H1 (cell line): ENCODE results near the gene PYGB. TPM values are rescaled to one million over a fixed set of nuclear protein-coding genes. Genes with fewer than 3 reads are reported as not detected.

ENCODE experiments used
- BACH1 ChIP-seq: IDR thresholded peaks from 2 replicates; pipeline ENCODE4 v1.6.1; 2012; ENCODE audit warnings: low read length, improper control_type of control experiment
- BCL11A ChIP-seq, 2 experiments: IDR thresholded peaks; one replicate each; pipeline ENCODE4 v1.6.1; 2011; ENCODE audit warnings: low read depth in 2 of 2, low read length in 2 of 2, mild to moderate bottlenecking in 2 of 2
- CHD7 ChIP-seq: fragments of 300-600 bp; sonication (generic); IDR thresholded peaks from 2 replicates; pipeline ENCODE4 v1.7.1; 2012; ENCODE audit warnings: low read length, moderate library complexity, mild to moderate bottlenecking, inconsistent platforms; ENCODE audit not compliant: insufficient replicate concordance
- CREB1 ChIP-seq: IDR thresholded peaks from 2 replicates; pipeline ENCODE4 v1.6.1; 2012; ENCODE audit warnings: inconsistent platforms
- JUN ChIP-seq: IDR thresholded peaks from 2 replicates; pipeline ENCODE4 v1.6.1; 2011; ENCODE audit warnings: low read depth, mild to moderate bottlenecking, improper control_type of control experiment, low read length
- KDM4A ChIP-seq: IDR thresholded peaks from one replicate; pipeline ENCODE4 v1.7.1; 2012; ENCODE audit warnings: low read depth, mild to moderate bottlenecking, moderate library complexity, low read length, inconsistent platforms; ENCODE audit not compliant: severe bottlenecking
- NRF1 ChIP-seq: IDR thresholded peaks from 2 replicates; pipeline ENCODE4 v1.6.1; 2011; ENCODE audit warnings: mild to moderate bottlenecking, low read depth, low read length, improper control_type of control experiment
- RAD21 ChIP-seq, 2 experiments: IDR thresholded peaks in 1 of 2; conservative IDR thresholded peaks in 1 of 2; 2 replicates each; pipeline ENCODE4 v1.6.1; 2011; ENCODE audit warnings: low read depth in 2 of 2, low read length in 2 of 2, improper control_type of control experiment in 1 of 2, inconsistent platforms in 1 of 2, mild to moderate bottlenecking in 1 of 2, moderate library complexity in 1 of 2
- RBBP5 ChIP-seq: IDR thresholded peaks from 2 replicates; pipeline ENCODE4 v1.7.1; 2012; ENCODE audit warnings: low read depth, mild to moderate bottlenecking, inconsistent platforms, low read length, moderate library complexity, borderline replicate concordance
- SIX5 ChIP-seq: IDR thresholded peaks from 2 replicates; pipeline ENCODE4 v1.6.1; 2011; ENCODE audit warnings: mild to moderate bottlenecking, low read depth, low read length
- SP1 ChIP-seq: IDR thresholded peaks from 2 replicates; pipeline ENCODE4 v1.6.1; 2011; ENCODE audit warnings: low read depth, low read length
- YY1 ChIP-seq: IDR thresholded peaks from 2 replicates; pipeline ENCODE4 v1.6.1; 2011; ENCODE audit warnings: low read depth, mild to moderate bottlenecking, low read length
- polyA plus RNA-seq, 7 experiments: library from polyadenylated mRNA; depleted of rRNA in 3 of 7; stranded (reverse) in 5 of 7; unstranded in 2 of 7; fragments of >200 nt in 5 of 7; fragments of 200-250 nt in 2 of 7; gene quantifications; 1 replicate in 5 of 7; 2 replicates in 1 of 7; 4 replicates in 1 of 7; pipeline versions ENCODE4 v1.2.1 to v1.2.3, GENCODE V29; 2011 to 2013; ENCODE audit warnings: missing spikeins in 2 of 7, mixed read lengths in 2 of 7
- total RNA-seq: library from RNA; stranded (reverse); fragmentation: NEBNext Ultra II Directional; extraction: Animal tissue kit (Norgen Biotek cat#: 25700); gene quantifications from 2 replicates; pipeline ENCODE4 v1.2.1, GENCODE V29; 2021

Gene PYGB
- total and polyA plus RNA-seq, 2 of the 8 experiments (the other 6 are each of a cell fraction or from before 2014, with no cell fraction given), result 26.6 to 56.0 TPM

- TF ChIP-seq CHD7 (no peak), NRF1 (no peak), SIX5 (no peak), BCL11A (IDR thresholded peaks at IDR 0.05; ENCODE audit: low read depth in 2 of 2, low read length in 2 of 2) (no peak), SP1 (no peak), YY1 (no peak), JUN (no peak), RBBP5 (no peak), CREB1 (no peak), KDM4A (no peak), RAD21 (IDR thresholded peaks at IDR 0.05 in 1 of 2, conservative IDR thresholded peaks at IDR 0.05 in 1 of 2; ENCODE audit: low read depth in 2 of 2, low read length in 2 of 2) (no peak), BACH1 (no peak)
Measured at GRCh38 chr20:25281541-25281991, 33.7 kb downstream of the PYGB start (continued).
